Activated CD4-positive, alpha-beta T cell treated with anti-CD3 and anti-CD28 coated beads, Interleukin-10, Interleukin-2, amounts not matched to agents 100 ng/mL and 50 ng/mL, durations not matched to agents 16 hours and 8 hours (primary cell): ENCODE measurements around the gene COA1.
"Not testable (repeated sequence)": the region's sequence is repeated elsewhere in the genome, so short reads cannot be mapped to it uniquely, and the experiment has no call there.

Experiments used
- DNase-seq: peaks from one replicate; pipeline ENCODE4 v3.0.0-alpha.2; 2020

COA1 gene

DNA sequence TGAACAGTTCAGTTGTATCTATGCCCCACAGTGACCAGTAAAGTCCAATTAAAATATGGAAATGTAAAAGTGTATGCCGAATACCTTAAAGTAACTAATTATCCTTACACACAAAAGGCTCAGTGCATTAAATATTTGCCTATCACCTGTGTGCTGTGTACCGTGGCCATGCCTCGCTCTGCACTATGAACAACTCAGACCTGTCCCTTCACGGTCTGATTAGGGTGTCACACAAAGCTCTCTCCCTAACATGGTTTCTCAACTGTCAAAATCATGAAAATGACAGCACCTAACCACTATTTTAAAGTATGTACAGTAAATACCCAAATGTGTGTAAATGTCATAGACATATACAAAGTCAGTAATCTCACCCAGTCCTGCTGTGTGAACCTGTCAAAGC, 103.3 kb downstream of the COA1 start:
- DNase-seq, result no peak

DNA sequence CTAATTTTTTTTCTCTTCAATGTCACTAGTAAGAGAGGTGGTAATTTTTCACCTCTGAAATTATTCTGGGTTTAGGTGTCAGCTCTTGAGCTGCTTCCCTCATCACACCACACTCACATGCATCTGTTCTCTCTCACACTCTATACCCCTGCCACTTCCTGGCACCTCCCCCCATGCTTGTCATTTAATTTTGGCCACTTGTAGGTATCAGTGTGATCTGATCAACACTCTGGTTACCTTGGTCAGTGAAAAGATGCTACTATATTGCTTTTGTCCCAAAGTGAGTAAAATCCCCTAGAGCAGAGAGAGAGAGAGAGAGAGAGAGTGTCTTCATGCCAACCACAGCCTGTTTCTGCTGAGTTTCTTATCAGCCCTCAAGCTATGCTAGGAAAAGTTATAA, 103.9 kb downstream of the COA1 start:
- DNase-seq, result peak; percentile 79

DNA sequence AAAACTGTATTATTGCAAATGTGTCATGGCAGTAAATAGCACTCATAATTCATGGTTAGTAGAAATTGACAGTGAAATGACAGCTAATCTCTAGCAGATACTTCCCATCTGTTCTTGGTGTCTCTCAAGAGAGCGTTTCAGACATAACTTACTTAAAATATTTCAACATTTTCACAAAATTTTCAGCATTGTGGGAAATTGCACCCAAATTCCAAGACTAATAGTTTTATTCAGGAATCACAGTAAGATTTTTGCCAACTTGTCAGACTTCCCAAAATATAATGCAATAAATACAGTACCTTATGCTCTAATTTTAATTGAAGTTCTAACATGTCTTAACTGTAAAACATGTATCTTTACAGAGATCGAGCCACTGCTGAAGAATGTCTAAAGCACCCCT, 105.2 kb downstream of the COA1 start:
- no peak for DNase-seq

DNA sequence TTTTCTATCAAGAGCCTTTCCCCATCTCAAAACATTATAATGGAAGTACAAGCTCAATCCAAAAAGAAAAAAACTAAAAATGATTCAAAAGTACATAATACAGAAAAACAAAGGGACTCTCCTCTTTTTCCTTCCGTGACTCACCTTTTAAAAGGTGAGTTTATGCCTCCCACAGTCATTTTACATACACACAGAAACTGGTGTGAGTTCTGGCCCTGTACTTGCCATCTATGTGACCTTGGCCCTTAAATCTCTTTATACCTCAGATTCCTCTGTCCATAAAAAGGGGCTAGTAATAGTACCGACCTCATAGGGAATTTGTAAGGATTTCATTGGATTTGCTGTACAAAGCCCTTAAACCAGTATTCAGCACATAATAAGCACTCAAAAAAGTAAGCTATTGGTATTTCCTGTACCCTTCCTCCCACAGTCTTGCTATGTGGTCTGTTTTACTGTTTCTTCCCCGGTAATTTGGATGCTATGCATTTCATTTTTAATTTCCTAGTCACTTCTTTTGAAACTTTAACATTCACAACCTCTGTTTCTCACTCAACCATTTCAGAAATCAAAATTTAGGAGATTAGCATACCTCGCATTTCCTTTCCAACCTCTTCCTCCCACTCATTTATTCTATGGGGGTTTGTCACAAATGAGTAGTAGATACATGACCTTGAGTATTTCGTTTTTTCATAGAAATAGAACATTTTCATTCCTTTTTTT, 107.4 kb downstream of the COA1 start:
- DNase-seq, result peak; percentile 64

DNA sequence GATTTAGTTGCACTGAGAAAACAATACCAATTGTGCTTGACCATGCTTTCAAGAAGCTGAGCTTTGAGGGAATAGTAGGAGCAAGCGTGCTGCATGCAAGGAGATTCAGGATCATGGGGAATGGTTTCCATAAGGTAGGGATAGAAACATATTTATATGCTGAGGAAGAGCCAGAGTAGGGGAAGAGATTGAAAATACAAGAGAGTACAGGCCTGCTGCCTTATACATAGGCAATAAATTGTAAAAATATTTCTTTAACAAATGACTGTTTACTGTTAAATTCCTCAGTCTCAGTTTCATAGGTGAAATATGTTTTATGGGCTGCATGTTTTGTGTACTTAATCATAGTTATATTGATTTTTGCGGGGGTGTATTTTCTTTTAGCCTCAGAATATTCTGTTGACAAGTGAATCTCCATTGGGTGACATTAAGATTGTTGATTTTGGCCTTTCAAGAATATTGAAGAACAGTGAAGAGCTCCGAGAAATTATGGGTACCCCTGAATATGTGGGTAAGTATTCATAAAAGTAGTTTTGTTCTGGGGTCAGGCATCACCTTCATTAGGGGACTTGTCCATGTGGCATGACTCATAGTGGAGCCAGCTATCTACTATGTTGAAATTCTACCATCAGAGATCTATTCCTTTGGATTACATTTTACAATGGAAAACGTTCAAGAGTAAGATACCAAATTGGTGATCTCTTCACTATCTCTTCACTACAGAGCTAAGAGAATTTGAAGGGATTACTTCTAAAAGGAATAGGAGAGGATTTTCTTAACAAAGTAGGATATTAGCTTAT, 109.9 kb downstream of the COA1 start:
- DNase-seq, result no peak

DNA sequence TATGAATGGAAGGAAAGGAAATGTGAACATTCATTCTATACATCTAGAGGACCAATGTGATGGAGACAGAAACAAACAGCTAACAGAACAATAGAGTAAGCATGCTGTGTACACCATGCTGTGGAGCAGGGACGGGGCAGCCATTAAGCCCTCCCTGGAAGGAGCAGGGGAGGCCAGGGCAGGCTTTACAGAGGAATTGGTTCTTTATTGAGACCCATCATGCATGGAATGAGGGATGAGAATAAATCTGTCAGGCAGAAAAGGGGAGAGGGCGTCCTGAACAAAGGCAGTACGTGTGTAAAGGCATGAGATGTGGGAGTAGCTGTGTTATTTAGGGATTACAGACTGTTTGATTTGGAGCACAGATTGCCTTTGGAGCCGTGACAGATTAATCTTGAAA, 111.2 kb downstream of the COA1 start:
- DNase-seq, result no peak

DNA sequence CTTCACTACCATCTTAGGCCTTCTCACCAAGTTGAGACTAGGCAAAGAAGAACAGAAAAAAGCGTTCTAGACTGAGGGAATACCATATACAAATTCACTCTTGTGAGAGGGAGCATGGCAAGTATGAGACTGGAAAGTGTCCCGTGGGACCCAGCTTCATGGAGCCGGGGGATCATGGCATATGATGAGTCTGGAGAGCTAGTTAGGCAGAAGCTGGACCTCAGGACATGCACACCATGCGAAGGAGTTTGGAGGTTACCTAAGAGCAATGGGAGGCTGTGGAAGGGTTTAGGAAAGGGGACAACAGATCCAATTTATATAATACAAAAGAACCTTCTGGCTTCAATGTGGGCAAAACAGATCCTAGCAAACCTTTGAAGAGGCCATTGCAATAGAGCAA, 112.3 kb downstream of the COA1 start:
- DNase-seq, result no peak

DNA sequence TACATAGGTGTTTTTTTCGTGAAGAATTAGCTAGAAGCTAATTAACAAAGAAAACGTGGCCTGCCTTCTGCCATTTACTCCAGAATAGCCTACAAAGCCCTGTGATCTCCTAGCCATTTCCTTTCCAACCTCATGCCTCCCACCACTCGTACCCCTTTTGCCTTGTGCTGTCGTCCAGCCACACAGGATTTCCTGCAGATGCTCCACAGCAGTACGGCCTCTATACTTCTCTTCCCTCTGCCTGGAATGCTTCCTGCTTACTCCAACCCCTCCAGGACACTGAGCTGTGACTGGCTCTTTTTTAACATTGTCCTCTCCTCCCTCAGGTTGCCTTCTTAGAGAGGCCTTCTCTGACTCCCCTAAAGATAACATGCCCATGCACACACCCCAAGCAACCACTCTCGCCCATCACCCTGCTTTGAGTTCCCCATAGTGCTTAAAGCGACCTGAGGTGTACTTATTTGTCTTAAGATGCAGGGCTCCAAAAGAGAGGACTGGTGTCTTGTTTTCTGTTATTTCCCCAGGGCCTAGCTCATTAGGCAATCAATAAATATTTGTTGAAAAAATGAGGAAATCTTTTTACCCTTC, 113.7 kb downstream of the COA1 start:
- no peak for DNase-seq

DNA sequence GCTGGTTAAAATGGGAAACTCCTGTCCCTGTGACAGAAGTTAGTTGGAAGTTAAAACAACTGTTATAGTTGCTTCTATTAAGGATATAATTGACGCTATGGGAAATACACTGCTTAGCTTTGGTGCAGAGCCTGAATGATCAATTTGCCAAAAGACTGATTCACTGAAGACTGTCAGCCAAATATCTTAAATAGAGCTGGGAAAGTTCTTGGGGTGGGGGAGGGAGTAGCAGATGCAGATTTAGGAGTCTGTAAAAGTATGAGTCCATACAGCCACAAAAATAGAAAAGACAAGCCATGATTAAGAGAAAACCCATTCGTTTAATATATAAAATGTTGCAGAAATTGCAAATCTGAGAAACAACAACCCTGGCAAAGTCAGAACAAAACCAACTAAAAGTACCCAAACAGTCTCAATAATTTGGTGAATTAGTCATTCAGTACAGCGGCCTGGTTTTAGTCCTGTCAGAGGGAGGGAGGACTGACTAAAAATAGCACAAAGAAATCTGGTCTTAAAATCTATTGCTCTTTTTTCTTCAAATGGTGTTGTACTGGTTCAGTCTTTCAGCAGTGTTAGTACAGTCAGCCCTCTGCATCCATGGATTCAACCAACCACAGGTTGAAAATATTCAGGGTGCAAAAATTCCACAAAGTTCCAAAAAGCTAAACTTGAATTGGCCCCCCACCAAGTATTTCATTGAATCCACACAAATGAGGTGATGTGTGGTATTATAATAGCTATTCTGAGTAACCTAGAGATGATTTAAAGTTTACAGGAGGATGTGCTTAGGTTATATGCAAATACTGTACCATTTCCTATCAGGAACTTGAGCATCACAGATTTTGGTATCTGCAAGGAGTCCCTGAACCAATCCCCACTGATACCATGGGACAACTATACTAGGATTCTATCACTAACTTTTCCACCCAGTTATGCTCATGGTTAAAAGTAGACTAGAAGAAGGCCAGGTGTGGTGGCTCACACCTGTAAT, 116.4 kb downstream of the COA1 start:
- peak; percentile 88 for DNase-seq

DNA sequence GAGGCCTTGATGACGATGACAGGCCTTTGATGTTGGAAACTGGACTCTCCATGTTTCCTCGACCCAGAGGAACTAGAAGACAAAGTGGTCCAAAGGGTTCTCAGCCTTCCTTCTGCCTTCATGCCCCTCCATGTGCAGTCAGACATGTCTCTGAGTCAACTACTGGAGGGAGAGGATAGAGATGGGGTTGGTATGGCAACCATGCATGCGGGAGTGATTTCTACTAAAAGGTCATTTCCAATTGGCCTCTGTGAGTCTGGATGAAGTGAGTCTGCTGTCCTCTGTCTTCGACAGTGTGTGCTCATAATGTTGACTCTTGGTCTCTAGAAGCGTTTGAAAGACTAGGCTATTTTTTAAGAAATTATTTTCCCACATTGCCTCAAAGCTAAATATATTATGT, 117.2 kb downstream of the COA1 start:
- no peak for DNase-seq

DNA sequence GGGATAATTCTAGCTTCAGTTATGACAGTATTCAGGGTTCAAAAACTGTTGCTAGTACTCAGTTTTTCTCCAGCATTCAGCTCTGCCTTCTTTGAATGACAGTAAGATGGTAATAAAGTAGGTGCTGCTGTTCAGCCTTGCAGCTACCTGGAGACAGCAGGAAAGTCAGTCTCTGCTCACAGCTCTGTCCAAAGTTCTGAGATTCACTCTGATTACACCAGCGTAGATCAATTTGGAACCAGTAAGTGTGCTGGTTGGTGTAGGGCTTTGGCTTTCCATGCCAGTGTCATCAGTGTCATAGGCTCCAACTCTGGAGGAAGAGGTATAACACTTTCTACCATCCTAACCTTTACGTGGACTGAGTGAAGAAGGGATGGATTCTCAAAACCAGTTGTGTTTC, 120.2 kb downstream of the COA1 start:
- no peak for DNase-seq

DNA sequence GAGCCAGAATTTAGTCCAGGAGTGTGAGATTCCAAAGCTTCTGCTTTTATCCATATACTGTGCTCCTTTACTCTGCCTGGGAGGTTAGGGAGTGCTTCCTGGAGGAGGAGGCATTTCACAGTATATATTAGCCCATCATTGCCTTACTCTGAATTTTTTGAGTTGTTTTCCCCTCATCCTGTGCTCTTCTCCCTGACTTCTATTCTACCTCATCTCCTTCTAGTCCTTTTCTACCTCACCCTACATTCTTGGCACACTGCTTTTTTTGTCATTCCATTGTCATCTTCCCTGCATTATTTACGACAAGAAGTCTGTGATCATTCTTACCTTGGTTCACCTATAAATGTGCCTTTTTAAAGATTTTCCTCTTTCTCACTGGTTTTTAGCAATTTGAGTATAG, 125.1 kb downstream of the COA1 start:
- no peak for DNase-seq

DNA sequence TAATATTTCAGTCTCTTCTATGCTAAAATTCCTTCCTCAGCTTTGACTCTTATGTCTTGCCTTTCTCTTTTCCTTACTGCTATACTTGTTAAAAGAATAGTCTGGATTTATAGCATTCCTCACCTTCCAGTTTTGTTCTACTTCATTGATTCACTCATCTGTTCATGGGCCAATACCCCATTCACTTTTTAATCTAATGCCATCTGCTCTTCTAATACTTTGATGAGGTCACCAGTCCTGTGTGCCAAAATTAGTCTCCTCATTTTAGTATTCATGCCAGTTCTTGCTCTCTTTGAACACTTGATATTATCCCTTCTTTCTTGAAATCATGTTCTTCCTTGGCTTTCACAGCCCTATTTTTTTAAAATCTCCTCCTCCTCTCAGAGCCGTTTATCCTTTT, 127.1 kb downstream of the COA1 start:
- no peak for DNase-seq

DNA sequence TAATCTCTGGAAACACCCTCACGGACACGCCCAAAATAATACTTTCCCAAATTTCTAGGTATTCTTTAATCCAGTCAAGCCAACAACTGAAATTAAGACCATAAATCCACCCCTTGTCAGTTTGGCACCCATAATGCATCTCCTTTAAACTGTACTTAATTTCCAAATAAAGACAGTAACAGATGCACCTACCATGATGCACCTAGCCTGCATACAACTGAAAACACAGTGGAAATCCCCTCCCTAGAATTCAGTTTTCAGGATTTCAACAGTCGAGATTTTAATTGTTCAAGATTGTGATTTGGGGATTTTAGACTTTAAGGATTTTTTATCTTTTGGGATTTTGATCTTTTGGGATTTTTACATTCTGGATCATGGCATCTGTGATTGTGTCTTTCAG, 129.3 kb downstream of the COA1 start:
- no peak for DNase-seq

DNA sequence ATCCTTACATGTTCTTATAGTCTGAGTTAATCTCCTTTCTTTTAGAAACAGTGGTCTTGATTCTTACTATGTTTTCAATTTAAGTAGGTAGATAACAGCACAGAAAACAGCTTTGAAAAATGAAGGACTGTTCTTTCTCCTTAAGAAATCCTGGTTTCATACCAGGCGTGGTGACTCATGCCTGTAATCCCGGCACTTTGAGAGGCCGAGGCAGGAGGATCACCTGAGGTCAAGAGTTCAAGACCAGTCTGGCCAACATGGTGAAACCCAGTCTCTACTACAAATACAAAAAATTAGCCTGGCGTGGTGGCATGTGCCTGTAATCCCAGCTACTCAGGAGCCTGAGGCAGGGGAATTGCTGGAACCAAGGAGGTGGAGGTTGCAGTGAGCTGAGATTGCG, 132.9 kb downstream of the COA1 start:
- DNase-seq, result not testable (repeated sequence)

DNA sequence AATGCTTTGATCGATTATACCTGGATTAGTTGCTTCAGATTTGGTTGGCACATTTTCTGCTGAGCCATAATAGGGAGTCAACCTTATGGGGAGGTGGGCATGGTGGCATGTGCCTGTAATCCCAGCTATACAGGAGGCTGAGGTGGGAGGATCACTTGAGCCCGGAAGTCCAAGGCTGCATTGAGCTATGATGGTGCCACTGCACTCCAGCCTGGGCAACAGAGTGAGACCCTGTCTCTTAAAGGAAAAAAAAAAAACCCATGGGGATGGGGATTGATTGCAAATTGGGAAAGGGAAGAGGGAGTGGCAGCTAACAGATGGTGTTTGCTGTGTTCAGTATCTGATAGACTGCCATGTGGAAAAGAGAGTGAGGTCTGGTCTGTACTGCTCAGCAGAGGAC, 135.3 kb downstream of the COA1 start:
- no peak for DNase-seq

DNA sequence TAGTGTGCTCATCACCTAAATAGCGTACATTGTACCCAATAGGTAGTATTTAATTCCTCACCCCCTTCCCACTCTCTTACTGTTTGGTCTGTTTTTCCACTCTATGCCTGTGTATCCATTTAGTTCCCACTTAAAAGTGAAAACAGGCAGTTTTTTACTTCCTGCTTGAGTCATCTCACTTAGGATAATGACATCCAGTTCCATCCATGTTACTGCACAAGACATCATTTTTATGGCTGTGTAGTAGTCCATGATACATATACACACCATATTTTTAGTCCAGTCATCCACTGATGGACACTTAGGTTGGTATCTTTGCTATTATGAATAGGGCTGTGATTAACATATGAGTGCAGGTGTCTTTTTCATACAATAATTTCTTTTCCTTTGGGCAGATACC, 136.3 kb downstream of the COA1 start:
- no peak for DNase-seq

DNA sequence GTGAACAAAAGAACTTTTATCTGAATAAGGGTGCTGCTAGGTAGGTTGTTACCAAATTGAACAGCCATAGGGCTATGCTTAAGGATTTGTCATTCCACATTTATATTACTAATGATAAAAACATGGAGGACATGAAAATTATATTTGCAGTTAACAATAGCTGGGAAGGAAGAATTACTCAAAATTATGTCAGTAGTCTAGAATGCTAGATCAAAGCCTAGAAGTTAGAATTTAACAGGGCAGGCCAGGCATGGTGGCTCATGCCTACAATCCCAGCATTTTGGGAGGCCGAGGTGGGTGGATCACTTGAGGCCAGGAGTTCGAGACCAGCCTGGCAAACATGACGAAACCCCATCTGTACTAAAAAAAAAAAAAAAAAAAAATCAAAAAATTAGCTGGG, 137.0 kb downstream of the COA1 start:
- DNase-seq, result no peak

DNA sequence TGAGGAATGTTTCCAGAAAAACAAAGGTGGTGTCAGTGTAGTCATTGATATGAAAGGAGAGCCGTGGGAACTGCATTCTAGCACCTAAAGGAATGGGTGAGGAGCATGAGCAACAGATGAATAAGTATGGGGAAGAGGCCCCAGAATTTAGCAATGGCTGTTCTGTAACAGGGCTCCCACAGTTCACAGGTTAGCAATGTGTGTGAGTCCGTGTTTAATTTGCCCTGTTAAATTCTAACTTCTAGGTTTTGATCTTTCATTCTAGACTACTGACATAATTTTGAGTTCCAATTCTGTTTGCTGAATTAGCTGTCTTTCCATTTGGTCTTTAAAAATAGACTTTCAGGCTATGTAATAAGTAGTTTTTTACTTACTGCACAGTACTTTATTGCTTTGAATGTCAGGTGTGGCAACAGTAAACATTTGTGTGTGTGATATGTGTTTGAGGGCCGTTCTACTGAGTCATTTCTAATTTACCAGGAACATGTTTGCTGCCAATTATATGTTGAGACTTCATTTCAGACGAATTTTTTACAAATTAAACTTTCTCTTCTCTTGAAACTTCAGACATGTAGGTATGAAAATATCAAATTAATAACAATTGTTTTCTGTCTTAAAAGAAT, 137.7 kb downstream of the COA1 start:
- no peak for DNase-seq

DNA sequence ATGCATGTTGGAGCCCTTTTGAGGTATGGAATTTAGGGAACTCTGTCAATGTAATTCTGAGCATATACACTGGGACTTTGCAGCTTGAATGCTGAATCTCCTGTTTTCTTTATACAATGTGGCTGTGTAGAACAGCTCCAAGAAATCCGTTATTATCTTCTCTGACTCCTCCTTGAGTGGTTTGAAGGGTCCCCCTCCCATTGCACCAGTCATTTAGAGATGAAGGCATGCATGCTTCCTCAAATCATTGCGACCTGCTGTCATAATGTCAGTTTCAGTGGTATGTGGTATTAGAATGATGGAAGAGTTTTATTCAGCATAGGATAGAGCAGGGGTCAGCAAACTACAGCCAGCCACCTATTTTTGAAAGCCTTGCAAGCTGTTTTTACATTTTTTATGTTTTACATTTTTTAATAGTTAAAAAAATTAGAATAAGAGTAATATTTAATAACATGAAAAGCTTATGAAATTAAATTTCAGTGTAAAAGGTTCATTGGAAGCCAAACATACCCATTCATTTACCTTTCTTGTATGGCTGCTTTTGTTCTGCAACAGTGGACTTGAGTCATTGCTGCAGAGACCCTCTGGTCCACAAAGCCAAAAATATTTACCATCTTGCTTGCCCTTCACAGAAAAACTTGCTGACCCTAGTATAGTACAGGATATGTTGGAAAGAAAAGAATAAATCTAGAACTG, 138.3 kb downstream of the COA1 start:
- peak; percentile 83 for DNase-seq

DNA sequence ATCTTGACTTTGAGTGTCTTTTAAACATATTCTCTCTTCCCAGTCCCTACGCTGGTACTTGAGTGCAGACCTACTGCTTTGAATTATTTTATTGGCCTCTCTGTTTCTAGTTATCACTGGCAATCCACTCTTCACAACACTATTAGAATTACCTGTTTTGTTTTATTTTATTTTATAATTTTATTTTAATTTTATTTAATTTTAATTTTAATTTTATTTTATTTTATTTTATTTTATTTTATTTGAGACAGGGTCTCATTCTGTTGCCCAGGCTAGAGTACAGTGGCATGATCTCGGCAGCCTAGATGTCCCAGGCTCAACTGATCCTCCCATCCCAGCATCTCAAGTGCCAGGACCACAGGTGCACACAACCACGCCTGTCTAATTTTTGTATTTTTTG, 139.6 kb downstream of the COA1 start:
- DNase-seq, result no peak
